ENCODE data around the gene SNX25.

- TF ChIP-seq CTCF (IDR thresholded peaks at IDR 0.05) (no peak), POLR2A (IDR thresholded peaks at IDR 0.05) (no peak)
Observed at GRCh38 chr4:185247151-185247550, 37.8 kb downstream of the SNX25 start.
